Femur (tissue), 1 donor: ENCODE results near the gene ZNF75A.
"Not testable (repeated sequence)": the region's sequence is repeated elsewhere in the genome, so short reads cannot be mapped to it uniquely, and the experiment has no call there.

Source experiments
- DNase-seq: peaks from one replicate; pipeline ENCODE4 v3.0.0-alpha.2; 2017

ZNF75A gene

DNA sequence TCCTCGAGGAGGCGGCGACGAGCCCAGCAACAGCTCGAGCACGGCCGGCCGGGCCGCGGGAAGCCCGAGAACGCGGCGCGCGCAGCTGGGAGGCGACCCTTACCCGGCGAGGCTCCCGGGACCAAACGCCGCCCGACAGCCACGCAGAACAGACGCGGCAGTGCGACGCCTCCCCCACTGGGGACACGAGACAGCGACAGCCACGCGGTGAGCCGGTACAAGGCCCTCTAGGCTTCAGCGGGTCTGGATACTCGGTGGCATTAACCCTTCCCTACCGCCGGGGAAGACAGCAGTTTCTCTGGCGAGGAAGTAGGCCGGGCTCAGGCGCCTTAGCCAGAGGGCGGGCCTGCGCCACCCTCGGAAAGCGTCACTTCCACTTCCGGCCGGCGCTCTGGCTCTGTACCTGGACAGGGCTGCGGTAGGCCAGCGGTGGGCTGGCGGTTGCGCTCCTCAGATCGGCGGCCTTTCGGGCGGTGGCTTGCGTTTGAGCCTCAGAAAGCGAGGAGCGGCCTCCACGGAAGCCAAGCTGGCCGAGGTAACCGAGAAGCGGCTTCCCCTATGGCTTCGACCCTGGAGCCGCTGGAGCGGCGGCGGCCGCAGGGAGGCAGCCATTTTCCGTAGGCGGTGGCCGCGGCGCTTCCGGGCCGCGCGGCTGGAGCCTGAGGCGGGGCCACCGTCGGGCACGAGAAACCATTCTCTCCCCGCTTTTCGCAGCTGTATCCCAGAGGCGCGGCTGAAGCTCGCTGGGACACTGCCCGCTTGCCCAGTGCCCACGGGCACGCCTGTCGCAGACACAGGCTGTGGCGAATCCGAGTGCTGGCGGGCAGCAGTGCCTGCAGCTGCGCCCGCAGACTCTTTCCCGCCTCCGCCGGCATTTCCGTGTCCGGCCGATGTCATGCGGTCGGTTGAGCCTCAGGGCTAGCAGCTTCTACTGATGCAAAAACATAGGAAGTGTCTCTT is at the start of gene ZNF75A, which contains the start of gene TIGD7:
ZNF75A (plus strand) TSS at position 389 of the 960 bp plus-strand sequence. CDS start 2,932 bp downstream, outside the sequence.
TIGD7 (minus strand) TSS at position 322 of the 960 bp plus-strand sequence. CDS start 4,816 bp downstream, outside the sequence.
- DNase-seq, result peak; percentile 92

DNA sequence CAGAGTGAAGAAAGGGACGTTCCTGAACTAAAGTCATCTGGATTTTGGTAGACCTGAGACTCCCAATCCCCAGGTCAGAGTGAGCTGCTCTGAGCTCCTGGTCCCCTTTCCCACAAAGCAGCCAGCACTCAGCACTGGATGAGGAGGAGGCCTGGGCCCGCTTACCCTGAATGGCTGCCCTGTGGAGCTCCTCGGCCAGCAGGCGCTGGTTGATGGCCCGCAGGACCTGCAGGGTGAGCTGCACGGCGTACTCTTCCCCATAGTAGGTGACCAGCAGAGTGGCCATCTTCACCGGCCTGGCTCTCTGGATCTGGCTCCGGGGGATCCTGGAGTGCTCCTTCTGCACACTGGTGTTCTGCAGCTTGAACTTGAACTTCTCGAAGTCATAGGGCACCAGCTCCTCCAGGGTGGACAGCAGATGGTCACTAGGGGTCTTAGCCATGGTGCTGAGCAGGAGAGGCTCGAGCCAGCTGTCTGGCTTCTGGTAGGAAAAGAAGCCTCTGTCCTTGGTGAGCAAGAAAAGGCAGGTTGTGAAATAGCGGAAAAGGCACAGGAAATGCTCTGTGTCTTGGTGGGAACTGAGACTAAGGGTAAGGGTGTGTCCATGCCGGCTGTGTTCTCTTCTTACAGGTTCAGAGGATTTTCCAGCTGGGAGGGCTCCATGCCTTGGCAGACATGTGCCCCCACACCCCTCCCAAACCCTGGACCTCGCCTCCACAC is 49.0 kb upstream of the ZNF75A start, which contains the start of gene MEFV:
MEFV (minus strand) TSS at position 488 of the 720 bp plus-strand sequence; CDS start at position 442, 46 bp downstream.
- DNase-seq, result no peak

DNA sequence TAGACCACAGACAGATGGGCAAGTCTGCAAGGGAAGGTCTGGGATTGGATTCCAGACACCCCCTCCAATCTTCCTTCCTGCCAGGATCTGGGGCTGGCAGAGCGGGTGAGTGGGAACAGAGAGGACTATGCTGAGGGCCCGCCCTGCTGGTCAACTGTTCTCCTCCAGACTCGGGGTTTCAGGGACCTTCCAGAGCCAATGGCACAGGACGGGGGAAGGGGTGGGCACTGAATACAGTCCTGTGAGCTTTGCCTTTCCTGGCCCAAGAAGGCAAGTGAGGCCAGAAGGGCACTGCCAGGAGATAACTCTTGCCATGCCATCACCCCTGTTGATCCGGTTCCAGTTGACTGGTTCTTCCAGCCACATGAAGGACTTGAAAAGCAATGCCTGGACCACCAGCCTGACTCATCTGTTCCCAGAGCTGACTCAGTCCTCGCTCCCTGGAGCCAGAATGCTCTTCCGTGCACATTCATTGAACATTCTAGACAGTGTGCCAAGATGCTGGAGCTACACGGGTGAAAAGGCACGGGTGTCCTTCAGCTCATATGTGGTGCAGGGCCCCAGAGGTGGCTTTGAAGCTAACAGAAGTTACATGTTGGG is 48.3 kb upstream of the ZNF75A start:
- no peak for DNase-seq

DNA sequence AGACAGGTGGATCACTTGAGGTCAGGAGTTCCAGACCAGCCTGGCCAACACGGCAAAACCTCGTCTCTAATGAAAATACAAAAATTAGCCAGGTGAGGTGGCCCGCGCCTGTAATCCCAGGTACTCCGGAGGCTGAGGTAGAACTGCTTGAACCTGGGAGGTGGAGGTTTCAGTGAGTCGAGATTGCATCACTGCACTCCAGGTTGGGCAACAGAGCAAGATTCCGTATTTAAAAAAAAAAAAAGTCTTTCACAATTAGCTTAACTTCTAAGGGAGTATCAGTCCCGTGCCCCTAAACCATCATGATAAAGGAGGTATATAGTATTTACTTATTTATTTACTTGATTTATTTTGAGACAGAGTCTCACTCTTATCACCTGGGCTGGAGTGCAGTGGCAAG is 45.5 kb upstream of the ZNF75A start:
- DNase-seq, result no peak

DNA sequence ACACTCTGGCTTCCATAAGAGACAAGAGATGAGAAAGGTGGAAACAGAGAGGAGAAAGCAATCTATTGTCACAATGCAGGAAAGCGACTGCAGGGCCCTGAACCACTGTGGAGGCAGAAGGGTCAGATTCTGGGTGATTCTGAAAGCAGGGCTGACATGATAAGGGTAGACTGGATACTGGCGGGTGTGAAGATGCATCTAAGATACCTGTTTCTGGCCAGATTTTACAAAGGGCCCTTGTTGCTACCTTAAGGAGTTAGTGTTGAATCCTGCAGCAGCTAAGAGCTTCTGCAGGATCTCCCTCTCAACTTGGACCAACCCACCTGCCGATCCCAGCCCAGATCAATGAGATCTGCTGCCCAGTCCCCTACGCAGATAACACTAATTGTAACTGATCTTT is 42.8 kb upstream of the ZNF75A start:
- DNase-seq, result no peak

DNA sequence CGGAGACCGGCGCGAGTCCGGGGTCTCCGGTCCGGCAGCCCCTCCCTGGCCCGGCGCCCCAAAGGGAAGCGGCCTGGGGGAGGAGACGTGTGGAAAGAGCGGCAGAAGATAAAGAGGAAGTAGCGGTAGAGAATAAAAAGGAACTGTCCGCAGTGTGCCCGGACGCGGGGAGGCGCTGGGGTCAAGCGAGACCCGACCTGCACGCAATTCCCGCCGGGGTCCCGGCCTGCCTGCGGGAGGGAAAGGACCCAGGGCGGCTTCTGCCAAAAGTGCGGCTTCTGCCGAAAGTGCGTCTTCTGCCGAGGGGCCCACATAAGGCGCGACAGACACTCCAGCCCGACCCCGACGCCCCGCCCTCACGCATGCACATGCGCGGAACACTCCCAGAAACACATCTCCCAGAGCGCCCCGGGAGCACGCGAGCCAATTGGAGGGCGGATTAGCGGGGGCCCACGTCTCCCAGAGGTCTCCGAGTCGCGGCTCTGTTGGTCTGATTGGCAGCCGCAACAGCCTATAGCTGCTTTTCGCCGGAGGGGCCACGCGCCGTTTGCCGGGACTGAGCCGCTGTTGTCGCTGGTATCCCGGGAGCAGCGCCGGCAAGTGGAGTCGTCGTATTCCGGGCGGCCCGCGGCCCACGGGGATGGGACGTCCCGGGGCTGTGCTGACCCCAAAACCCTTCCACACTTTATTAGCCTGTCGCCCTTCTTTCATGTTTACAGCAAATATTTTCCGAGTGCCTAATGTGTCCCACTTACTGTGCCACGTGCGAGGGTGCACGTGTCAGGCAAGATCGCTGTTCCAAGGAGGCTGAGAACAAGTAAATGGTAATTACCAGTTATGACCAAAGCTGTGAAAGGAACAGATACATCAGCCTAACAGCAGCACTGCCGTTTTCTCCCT is 40.9 kb upstream of the ZNF75A start:
- peak; percentile 99 for DNase-seq

DNA sequence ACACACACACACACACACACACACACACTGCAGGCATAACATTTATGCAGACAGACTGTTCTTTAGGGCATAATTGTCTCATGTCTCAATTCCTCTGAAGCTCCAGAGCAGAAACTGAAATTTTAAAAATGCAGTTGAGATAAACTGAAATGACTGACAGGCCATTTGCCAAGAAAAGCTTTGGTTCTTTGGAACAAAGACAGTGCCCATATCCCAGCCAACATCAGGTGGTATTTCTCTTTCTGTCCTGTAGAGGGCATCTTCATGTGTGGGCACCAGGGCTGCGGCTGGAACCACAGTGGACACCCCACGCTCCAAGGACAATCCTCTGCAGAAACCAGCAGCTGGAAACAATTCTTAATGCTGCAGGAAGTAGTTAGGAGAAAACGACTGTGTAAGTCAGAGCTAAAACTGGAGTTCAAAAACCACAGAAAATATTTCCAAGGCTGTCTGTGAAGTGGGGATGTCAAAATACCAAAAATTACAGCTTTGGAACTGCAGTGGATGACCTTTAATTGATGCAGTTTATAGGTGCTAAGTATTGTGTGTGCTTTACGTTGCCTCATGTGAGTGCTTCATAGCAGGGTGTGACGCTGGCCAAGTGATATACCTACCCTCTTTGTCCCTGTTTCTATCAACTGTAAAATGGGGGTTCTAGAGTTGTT is 38.3 kb upstream of the ZNF75A start:
- DNase-seq, result peak; percentile 61

DNA sequence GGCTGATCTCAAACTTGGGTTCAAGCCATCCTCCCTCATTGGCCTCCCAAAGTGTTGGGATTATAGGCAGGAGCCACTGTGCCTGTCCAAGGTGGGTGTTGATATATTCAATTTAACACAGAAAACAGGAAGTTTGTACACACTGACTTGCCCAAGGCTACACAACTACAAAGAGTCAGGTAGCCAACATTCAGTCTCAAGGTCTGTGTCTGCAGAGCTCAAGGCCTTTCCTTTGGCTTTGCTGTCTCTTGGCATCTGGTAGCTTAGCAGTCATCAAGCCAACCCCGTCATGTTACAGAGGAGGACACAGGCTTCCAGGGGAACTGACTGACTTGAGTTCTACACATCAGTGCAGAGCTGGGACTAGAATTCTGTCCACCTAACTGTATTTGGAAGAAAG is 37.0 kb upstream of the ZNF75A start:
- DNase-seq, result no peak

DNA sequence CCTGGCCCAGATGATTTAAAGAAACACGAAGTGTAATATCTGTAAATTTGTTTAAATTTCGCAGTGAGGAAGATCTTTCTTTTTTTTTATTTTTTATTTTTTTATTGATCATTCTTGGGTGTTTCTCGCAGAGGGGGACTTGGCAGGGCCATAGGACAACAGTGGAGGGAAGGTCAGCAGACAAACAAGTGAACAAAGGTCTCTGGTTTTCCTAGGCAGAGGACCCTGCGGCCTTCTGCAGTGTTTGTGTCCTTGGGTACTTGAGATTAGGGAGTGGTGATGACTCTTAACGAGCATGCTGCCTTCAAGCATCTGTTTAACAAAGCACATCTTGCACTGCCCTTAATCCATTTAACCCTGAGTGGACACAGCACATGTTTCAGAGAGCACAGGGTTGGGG is 34.6 kb upstream of the ZNF75A start:
- DNase-seq, result not testable (repeated sequence)

DNA sequence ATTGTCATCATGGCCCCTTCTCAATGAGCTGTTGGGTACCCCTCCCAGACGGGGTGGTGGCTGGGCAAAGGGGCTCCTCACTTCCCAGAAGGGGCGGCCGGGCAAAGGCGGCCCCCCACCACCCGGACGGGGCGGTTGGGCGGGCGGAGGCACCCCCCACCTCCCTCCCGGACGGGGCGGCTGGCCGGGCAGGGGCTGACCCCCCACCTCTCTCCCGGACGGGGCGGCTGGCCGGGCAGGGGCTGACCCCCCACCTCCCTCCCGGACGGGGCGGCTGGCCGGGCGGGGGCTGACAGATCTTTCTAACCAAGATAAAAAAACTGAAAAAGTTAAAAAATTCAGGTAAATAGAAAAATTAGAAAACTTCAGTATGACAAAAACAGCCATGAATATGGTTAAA is 34.0 kb upstream of the ZNF75A start:
- not testable (repeated sequence) for DNase-seq

DNA sequence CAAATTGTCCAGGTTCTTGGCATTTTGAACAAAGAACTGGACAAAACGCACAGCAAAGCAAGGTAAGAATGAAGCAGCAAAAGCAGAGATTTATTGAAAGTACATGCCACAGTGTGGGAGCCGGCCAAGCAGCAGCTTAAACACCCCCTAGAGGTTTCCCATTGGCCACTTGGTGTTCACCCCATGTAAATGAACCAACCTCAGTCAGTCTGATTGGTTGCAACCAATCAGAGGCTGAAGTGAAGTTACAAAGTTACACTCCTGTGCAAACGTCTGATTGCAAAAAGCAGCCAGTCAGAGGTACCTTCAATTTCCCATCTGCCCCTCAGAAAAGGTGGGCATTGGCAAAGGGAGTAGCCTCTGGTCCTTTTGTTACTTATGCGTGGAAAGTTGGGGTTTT is 30.8 kb upstream of the ZNF75A start:
- no peak for DNase-seq

DNA sequence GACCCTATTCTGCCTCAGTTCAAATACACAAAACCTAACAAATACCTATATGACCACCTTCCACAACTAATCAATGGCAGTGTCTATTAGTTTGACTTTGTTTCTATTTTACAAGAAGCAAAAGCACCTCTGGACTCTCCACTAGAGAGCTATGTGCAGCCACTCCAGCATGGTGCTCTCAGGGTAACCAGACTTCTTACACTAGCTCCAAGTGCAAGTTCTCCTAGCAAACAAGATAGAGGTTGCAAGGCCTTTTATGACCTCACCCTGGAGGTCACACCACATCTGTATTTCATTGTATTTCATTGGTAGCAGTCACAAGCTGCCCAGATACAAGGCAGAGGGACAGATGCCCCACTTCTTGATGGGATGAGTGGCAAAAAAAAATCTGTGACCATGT is 30.4 kb upstream of the ZNF75A start:
- no peak for DNase-seq

DNA sequence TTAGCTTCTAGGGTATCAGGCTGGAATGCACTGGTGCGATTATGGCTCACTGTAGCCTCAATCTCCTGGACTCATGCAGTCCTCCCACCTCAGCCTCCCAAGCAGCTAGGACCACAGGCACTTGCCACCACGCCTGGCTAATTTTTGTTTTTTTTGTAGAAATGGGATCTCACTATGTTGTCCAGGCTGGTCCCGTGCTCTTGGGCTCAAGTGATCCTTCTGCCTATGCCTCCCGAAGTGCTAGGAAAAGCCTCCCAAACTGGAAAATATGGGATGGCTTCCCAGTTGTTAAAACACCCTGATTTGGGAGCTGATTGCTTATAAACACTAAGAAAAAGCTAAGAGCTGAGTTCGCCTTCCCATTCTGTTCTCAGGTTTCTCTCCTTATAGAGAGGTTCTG is 28.6 kb upstream of the ZNF75A start:
- no peak for DNase-seq

DNA sequence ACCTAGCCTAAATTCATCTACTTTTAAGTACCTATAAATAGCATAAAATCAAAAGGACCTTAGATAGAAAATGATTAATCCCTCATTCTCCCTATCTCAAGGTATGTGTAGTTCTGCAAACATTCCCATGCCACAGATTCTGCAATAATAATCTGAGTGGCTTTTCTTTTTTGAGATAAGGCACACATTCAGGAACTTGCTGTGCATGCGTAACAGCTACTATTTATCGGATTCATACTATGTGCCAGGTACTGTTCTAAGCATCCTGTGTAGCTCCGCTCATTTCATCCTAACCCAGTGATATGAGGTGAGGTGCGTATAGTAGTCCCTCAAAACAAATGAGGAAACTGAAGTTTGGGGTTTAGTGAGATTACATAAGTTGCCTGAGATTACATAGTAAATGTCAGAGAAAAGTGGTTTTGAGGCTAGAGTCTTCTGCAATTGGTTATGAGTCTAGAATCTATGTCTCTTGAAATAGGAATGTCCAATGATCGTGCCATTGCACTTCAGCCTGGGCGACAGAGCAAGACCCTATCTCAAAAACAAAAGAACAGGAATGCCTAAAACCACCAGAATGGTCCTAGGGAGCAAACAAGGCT is 24.0 kb upstream of the ZNF75A start:
- DNase-seq, result no peak

DNA sequence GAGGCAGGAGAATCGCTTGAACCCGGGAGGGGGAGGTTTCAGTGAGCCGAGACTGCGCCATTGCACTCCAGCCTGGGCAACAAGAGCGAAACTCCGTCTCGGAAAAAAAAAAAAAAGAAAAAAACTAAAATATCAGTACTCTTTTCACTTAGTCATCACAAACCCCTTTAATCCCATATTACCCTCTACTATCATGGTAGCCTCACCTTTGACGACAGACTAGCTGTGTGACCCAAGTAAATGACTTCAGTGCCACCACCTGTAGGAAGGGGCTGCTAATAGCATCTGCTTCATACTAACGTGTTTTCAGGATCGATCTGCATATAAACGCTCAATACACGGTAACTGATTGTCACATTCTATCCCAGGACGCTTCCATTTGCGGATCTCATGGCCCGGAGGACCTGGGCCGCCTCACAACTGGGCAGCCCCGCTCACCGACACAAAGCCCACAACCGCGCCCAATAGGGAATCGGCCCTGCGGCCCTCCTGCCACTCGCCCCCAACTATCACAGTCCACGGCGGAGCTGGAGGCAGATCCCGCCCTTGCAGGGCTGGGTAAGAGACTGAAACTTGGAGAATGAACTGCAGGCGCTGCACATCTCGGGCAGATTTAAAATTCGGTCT is 23.1 kb upstream of the ZNF75A start:
- no peak for DNase-seq

DNA sequence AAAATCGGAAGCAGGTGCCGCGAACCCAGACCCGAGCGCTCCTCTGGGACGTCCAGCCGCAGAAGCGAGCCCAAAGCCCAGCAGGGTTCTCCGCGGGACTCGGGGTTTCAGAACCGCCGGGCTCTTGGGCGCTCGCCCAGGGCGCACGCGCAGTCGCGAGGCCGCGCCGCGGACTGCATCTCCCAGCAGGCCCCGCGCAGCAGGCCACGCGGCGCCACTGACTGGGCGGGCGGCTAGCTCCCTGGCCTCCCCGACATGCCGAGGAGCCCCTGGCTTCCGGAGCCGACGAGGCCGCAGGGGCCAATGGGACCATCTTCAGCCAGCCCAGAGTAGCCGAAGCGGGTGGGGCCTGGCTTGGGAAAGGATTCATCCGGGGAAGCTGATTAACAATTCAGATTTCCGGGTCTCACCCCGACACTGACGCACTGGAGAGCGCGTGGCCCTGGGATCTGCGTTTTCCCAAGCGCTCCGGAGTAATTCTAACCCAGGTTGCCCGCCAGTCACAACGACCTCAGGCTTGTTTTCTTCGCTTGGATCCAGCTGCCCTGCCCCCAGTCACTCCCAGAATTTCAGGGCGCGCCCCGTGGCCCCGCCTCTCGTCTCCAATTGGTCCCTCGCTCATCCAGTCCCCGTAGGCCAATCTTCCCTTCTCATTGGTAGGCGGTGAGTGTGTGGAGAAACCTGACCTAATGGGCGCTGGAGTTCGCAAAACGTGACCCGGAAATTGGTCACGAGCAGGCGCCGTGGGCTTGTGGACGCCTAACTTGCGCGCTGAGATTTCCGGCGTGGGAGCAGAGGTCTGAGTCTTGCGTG is 22.4 kb upstream of the ZNF75A start, which contains the start of gene ZNF263:
ZNF263 (plus strand) TSS at position 762 of the 813 bp plus-strand sequence. CDS start 328 bp downstream, outside the sequence.
- DNase-seq, result peak; percentile 99

DNA sequence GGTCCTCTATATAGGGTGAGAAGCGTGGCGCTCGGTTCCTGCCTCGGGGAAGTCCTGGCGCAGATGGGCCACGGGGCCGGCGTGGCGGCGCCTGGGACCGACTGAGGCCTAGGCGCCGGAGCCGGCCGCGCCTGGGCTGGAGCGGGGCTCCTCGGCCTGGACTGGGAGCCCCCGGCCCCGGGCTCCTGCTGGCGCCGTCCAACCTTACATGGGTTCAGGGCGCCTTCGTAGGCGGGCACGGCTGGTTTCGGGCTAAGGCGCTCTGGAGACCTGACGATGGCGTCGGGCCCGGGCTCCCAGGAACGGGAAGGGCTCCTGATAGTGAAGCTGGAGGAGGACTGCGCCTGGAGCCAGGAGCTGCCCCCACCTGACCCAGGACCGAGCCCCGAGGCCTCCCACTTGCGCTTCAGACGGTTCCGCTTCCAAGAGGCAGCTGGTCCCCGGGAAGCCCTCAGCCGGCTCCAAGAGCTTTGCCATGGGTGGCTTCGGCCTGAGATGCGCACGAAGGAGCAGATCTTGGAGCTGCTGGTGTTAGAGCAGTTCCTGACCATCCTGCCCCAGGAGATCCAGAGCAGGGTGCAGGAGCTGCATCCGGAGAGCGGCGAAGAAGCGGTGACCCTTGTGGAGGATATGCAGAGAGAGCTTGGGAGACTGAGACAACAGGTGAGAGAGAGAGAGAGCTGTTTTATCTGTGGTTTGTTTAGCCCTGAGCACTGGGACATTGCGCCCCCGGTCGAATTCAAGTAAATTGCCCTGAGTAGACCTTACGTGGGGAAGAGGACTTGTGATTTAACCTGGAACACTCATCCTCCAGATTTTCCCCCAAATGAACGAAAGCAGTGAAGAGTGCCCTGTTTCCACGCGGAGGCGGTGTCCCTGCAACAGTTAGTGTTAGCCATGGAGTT is 21.5 kb upstream of the ZNF75A start:
- DNase-seq, result peak; percentile 42

DNA sequence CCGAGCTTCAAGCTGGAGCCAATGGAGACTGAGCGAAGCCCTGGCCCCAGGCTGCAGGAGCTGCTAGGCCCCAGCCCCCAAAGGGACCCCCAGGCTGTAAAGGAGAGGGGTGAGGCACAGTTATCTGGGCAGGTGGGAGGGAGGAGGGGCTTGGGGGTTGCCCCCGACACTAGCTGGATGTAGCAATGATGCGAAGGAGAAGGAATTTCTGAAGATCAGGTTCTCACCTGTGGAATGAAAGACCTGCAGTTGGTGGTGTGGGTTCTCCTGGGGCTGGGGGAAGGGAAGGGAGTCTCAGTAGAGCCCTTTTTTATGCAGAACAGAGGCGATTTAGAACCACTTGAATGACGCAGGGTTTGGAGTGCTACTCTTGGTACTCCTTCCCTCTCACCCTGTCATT is 20.2 kb upstream of the ZNF75A start:
- no peak for DNase-seq
